NCI-H1417 treated with DMSO at 0.1 percent for 48 hours (cell line): Measurements from ENCODE around the gene MGAT5.

Experiments
- DNase-seq: peaks from one replicate; lab custom pipeline; 2025; lab: John Stamatoyannopoulos, UW

The MGAT5 gene

DNA sequence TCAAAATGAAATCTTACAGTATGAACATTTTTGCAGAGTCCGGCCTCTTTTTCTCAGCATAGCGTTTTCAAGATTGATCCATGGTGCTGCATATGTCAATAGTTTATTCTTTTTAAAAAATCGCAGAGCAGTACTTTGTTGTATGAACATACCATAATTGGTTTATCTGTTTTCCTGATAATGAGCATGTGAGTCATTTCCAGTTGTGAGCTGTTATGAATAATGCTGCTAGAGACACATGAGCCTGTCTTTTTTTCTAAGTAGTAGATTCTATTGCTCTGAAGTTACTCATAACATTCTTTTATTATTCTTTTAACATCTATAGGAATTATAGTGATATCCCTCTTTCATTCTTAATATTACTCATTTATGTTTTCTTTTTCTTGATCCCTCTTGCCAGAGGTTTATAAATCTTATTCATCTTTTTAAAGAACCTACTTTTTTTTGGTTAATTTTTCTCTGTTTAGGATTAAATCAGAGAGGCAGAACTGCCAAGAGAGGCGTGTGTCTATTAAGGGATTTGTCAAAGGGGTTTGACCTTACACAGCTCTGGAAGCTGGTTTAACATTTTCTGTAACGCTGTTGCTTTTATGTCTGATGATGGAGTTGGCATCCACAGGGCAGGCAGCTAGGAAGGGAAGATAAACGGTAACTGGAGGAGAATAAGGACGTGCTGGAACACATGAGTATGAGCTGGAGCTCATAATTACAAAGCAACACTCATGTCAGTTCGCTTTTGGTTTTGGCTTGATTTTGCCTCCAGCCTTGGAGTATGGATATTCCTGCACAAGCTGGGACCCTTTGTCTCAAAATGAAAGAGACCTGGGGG is 47.4 kb downstream of the MGAT5 start:
- no peak for DNase-seq

GRCh38 chr2:134301928-134302260 is 48.0 kb downstream of the MGAT5 start:
- DNase-seq = no peak

DNA sequence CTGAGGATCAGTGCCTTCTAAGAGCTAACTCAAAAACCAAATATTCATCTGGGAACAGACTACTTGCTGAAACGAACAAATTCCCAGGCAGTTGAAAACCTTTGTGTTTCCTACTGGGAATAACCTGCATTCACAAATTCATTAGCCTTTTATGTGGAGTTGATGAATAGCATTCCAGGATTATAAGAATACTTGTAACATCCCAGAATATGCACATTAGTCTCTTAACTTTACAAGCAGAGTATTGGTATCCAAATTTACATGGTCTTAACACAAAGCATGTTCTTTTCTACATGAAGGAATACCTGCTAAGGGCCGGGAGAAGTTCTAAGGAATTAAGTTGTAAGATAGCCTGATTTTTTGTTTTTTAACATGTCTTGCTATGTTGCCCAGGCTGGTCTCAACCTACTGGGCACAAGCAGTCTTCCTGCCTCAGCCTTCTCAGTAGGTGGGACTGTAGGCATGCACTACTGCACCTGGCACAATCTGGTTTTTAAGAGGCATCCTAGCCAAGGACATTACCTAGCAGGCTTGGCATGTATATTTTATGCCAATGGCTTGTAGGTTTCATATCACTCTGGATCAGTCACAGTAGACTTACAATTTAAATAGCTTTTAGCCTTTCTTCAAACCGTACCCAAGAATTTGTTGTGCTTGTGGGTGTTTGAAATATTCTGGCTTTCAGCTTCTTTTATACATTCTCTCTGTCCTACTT is 50.7 kb downstream of the MGAT5 start:
- no peak for DNase-seq

DNA sequence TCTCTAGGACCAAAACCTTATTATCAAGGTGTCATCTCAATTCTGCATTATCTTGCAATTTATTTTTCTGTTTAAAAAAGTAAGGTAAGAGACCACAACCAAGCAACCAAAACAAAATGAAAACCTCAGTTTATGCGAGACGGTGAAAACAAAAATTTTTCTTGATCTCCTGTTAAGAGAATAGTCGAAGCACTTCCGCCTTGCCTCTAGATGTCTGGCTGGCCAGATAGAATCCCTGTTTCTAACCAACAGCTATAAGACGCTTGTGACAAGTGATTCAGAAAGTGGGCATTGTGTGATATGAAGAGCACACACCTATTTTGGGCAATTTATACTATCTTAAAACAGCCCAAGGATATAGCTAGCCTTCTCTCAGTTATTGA is 51.2 kb downstream of the MGAT5 start:
- DNase-seq = no peak

- DNase-seq = no peak
Measured at GRCh38 chr2:134306521-134306920, 52.6 kb downstream of the MGAT5 start.

DNA sequence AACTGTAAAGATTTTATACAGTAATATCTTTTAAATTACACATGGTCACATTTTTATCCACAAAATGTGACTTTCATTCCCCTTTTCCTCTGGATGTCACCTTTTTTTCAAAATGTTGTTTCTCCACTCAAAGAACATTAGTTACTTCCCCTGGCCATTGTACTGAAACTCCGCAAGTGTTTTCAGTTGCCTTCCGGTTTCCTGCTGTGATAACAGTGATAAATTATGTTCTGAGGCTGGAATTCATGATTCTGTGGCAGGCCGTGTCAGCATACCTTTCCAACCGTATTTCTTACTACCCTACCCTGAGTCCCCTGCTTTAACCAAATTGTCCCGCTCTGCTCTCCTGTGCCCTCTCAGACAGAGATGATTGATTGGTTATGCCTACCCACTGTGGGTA is 53.5 kb downstream of the MGAT5 start:
- no peak for DNase-seq

- no peak for DNase-seq
Measured at GRCh38 chr2:134308474-134309385, 54.9 kb downstream of the MGAT5 start.

DNA sequence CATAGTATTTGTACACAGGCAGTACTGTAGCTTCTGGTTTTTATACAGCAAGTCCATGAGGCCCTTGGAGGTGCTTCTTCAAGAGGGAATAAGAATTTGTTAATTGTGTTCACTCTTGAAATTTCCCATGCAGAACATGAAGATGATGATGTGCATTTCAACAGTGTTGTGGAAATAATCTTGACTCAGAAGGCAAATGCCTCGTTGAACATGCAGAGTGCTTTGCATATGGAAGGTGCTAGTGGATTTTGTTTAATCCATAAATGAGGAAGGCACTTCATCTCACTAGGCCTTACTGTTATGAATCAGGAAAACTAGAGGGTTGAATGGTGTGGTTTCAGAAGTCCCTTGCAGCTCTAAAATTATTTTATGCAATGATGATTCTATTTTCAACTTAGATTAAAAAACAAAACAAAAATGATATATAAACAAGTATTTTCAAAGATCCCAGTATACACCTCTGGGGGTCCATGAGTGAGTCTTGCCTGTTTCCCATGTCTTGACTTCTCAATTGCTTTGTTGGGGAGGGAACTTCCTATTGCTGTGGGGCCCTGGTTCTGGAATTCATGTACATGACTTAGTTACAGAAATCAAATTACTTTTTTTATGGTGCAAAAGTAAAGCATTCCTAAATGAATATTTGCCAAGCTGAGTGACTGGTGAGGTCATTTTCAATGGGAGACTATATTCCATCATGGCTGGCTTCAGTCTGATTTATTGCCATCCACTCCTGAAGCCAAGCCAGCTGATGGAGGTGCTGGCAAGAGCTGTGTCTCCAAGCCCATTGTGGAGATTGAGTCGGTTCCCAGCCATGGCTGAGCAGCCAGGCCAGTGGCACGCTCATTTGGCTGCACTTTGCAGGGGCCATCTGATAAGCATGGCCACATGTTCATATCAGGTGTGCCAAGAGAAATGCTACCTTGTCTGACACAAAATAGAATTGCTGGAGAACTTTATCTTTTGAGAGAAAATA is 56.5 kb downstream of the MGAT5 start:
- no peak for DNase-seq

GRCh38 chr2:134312482-134312881 is 58.6 kb downstream of the MGAT5 start:
- DNase-seq = no peak

DNA sequence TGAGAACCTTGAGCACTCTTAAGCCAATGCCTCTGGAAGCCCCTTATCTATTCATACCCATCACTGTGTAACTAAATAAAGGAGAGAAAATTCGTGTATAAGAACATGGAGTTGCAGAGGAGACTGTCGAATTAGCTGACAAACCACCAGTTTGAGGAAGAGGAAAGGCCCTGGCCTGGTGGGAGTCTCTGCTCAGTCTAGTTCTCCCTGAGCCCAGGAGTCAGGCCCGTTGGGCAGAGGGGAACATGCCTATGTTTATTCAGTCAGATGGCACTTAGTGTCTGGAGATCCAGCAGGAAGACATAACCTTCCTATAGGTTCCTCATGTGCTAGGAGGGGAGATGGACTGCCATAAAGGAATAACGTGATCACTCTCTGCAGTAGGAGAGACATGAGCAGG is 60.3 kb downstream of the MGAT5 start:
- no peak for DNase-seq

- no peak for DNase-seq
Measured at GRCh38 chr2:134314681-134315368, 61.0 kb downstream of the MGAT5 start.

DNA sequence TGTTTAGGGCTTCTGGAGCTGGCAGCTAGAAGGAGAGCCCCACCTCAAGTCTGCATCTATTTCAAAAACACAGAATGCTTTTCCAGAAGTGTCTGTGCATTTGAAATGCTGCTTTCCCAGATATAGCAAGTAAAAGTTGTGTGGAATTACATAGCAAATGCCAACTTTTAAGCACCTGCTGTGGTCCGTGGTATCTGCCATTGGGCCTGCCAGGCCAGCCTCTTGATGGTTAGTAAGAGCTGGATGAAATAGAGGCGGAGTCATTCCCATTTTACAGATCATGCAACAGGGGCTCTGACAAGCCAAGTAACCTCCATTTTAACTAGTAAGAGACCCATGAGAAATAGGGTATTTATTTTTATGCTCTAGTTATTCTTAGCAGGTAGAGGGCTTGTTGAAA is 61.6 kb downstream of the MGAT5 start:
- no peak for DNase-seq

DNA sequence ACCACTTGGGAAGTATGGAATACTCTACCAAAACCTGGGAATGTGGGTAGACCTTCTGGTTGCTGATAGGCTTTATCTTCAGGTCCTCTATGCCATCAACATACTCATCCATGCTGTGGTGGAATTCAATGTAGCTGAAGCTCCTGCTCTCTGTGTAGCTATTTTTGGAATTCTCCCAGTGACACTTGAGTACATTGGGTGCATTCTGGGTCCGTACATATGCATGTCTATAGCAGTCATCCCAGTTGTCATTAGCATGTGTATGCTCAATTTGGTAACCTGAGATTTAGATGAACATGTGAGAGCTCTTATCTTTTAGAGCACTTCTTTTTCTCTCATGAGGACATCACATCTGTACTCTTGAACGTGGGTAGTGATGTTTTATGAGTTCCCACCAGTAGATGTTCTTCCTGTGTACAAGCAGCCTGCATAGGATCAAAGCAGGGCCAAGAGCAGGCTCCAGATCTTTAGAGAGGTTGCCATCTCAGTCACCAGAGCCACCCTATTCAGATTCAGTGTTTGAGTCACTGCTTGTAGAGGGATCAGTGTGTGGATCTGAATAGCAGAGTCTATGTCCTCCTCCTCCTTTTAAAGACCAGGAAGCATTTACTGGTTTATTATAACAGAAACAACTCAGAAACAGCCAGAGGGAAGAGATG is 65.9 kb downstream of the MGAT5 start:
- DNase-seq = no peak

GRCh38 chr2:134320930-134321329 is 67.1 kb downstream of the MGAT5 start:
- DNase-seq = no peak

GRCh38 chr2:134323777-134324176 is 69.9 kb downstream of the MGAT5 start:
- DNase-seq = no peak

- DNase-seq = no peak
Measured at GRCh38 chr2:134324430-134324829, 70.6 kb downstream of the MGAT5 start.

- DNase-seq = no peak
Measured at GRCh38 chr2:134324947-134325346, 71.1 kb downstream of the MGAT5 start.

DNA sequence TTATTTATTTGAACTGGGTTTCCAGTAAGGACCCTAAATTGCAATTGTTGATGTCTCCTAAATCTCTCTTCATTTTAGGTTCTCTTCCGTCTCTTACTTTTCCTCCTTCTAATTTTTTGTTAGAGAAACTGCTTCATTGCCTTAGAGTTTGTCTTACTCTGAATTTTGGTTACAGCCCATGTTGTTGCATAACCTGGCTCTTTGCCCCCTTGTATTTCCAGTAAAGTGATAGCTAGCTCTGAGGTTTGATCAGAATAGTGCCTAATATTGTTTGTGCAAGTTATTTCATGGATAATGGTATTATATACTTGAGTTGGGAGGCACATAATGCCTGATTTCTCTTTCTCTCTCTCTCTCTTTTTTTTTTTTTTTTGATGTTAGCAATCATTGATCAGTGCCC is 71.8 kb downstream of the MGAT5 start:
- no peak for DNase-seq

- DNase-seq = no peak
Measured at GRCh38 chr2:134327367-134327766, 73.5 kb downstream of the MGAT5 start.

- no peak for DNase-seq
Measured at GRCh38 chr2:134331081-134331480, 77.2 kb downstream of the MGAT5 start.
